ENCODE measurements around the gene PDSS2.

PDSS2 gene

DNA sequence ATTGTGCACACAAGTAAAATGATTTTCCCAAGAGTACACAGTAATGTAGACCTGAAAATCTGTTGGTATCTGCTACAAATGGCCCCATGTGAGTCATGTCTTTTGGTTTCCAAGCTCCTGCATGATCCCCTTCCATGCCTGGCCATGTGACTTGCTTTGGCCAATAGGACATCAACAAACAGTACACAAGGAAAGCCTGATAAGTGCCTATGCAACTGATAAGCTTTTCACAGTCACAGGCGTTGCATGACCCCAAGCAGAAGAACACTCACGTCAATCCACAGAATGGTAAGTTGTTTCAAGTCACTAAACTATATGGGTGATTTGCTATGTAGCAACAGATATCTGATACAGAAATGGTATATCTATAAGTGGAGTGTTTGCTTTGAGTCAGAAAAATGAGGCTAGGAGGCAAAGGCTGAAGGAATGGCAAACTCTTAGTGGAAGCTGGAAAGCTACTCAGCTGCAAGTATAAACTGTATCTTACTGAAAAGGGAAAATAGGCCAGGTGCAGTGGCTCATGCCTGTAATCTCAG, 184.0 kb downstream of the PDSS2 start:
- no peak for DNase-seq (ENCODE audit: low spot score)

DNA sequence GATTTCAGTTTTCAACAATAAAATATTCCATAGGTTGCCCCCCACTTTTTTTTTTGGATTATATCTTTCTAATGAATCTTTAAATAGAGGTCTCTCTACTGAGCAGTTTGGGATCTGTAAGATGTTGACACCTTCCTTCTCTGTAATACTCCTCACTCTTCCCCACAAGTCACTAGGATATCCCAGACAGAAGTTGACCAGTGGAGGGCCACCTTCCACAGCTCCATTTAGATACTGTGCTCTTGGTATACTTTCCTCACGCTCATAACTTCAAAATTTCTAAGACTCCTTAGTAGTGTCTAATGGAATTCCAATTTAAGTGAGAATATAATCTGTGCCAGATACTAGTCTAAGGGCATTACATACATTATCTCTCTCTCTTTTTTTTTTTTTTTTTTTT, 185.1 kb downstream of the PDSS2 start:
- TF ChIP-seq, protein P1, sequence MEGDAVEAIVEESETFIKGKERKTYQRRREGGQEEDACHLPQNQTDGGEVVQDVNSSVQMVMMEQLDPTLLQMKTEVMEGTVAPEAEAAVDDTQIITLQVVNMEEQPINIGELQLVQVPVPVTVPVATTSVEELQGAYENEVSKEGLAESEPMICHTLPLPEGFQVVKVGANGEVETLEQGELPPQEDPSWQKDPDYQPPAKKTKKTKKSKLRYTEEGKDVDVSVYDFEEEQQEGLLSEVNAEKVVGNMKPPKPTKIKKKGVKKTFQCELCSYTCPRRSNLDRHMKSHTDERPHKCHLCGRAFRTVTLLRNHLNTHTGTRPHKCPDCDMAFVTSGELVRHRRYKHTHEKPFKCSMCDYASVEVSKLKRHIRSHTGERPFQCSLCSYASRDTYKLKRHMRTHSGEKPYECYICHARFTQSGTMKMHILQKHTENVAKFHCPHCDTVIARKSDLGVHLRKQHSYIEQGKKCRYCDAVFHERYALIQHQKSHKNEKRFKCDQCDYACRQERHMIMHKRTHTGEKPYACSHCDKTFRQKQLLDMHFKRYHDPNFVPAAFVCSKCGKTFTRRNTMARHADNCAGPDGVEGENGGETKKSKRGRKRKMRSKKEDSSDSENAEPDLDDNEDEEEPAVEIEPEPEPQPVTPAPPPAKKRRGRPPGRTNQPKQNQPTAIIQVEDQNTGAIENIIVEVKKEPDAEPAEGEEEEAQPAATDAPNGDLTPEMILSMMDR (IDR thresholded peaks at IDR 0.05; ENCODE audit: extremely low read depth, missing control alignments) = no peak
- DNase-seq (ENCODE audit: low spot score) = no peak

More for the DNA sequence above, 184.0 kb downstream of the PDSS2 start:
- TF ChIP-seq, protein P1 (IDR thresholded peaks at IDR 0.05; ENCODE audit: extremely low read depth, missing control alignments) = no peak

DNA sequence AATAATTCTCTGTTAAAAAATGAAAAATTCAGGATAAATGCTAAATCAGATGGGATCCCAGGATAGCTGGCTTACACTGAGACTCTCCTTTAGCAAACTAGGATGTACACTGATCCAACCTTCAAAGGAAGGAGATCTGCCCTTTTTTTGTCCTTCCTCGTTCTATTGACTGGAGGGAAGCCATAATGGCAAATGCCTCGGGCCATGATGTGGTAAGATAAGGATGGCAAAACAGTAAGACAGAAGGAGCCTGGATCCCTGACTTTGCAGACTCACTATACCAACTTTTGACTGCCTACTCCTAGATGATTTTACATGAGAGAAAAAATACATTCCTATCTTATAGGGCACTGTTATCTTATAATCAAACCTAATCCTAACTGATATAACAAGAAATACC, 187.1 kb downstream of the PDSS2 start:
- no peak for DNase-seq (ENCODE audit: low spot score)
- TF ChIP-seq, protein P1 (IDR thresholded peaks at IDR 0.05; ENCODE audit: extremely low read depth, missing control alignments) = no peak

DNA sequence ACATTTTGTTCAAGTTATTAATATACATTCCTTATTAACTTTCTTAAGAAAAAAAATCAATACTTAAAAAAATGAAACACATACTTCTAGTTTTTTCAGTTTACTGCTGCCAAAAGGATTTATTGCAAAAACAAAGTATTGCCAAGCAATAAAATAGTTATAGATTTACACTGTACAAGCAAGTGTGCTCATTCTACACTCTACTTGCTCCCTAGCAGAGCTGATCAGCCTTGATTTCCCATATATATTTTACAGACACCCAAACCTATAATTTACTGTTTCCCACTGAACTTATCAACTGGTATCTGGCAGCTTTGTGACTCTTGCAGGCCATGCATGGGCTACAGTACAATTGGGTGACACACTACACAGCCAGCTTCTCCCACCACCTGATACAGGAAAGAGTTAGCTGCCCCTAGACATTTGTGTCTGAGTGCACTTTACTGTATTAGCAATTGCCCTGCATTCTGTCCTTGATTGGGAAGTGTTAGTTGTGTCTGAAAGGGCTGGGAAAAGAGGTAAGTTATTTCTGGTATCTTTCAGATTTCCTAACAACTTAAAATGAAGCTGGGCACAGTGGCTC, 188.1 kb downstream of the PDSS2 start:
- TF ChIP-seq, protein P1 (IDR thresholded peaks at IDR 0.05; ENCODE audit: extremely low read depth, missing control alignments) = no peak
- no peak for DNase-seq (ENCODE audit: low spot score)

DNA sequence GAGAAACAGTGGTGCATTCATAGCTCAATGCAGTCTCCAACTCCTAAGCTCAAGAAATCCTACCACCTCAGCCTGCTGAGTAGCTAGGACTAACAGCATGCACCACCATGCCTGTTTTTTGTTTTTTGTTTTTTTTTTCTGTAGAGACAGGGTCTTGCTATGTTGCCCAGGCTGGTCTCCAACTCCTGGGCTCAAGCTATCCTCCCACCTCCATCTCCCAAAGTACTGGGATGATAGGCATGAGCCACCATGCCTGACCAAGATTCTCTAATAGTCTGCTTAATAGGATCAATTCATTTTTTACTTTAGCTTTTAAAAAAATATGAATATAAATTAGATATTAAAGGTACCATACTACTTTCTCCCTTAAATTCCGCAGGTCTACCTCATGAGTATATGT, 191.7 kb downstream of the PDSS2 start:
- no peak for DNase-seq (ENCODE audit: low spot score)
- TF ChIP-seq, protein P1 (IDR thresholded peaks at IDR 0.05; ENCODE audit: extremely low read depth, missing control alignments) = no peak

DNA sequence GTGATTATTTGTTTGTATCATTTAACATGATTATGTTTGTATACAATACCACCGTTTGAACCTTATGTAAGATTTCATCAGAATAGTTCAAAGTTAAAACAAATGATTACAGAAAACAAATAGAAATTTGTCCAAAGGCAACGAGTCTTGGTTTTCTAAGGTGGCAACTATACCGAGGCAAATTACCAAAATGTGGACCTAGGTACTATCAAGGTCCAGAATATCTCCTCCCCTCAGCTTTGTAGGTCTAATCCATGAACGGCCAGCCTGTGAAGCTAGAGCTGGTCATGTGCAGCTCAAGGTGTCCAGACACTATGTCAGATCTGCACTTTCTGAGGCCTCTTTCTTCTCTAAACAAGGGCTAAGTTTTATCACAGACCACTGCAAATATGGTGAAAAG, 192.4 kb downstream of the PDSS2 start:
- TF ChIP-seq, protein P1 (IDR thresholded peaks at IDR 0.05; ENCODE audit: extremely low read depth, missing control alignments) = no peak
- DNase-seq (ENCODE audit: low spot score) = no peak

DNA sequence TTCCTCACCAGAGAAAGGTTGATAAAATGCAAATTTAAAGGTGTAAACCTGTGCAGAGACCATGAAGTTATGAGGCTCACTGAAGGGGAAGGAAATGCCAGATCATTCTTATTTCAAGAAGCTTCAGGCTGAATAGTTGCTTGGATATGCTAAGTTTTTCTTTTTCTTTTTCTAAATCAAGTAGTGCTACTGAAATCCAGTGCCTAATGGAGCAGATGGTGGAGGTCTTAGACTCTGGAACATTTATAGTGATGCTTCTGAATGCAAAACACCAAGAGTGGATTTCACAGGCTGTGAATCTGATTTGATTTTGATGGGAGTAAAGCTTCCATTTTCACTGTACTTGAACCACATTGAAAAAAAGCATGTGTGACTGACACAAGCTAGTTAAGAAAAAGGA, 192.8 kb downstream of the PDSS2 start:
- DNase-seq (ENCODE audit: low spot score) = no peak
- TF ChIP-seq, protein P1 (IDR thresholded peaks at IDR 0.05; ENCODE audit: extremely low read depth, missing control alignments) = no peak
